SK-N-SH treated with all-trans-retinoic acid at 6 μM for 48 hours (cell line): ENCODE data around the gene GPC6.
A peak's percentile ranks its signal among the peaks of the same experiment; 100 is the strongest.

Experiments used
- ATAC-seq: fragments of 200-7000 bp; cut with Tn5 transposase; 3 replicates; pipeline ENCODE4 v1.9.1; 2020; ENCODE audit warnings: mild to moderate bottlenecking, moderate library complexity
- ARNTL ChIP-seq: fragments of 450-650 bp; formaldehyde crosslinking; IDR thresholded peaks from 2 replicates; pipeline ENCODE4 v1.5.0; 2020; ENCODE audit warnings: low read depth, mild to moderate bottlenecking, moderate library complexity, borderline replicate concordance
- BACH2 ChIP-seq: fragments of 250-450 bp; sonication (Bioruptor Pico); IDR thresholded peaks from 2 replicates; pipeline ENCODE4 v1.9.0; 2021; ENCODE audit warnings: mild to moderate bottlenecking, borderline replicate concordance
- GLIS3 ChIP-seq: fragments of 250-450 bp; sonication (Bioruptor Pico); IDR thresholded peaks from 2 replicates; pipeline ENCODE4 v1.5.0; 2020; ENCODE audit warnings: mild to moderate bottlenecking, moderate library complexity
- OSR1 ChIP-seq: fragments of 250-450 bp; sonication (Bioruptor Pico); IDR thresholded peaks from 2 replicates; pipeline ENCODE4 v1.8.0; 2022; ENCODE audit warnings: moderate library complexity, mild to moderate bottlenecking, inconsistent platforms
- SNAI2 ChIP-seq: fragments of 250-450 bp; sonication (Bioruptor Pico); IDR thresholded peaks from 2 replicates; pipeline ENCODE4 v1.5.0; 2020; ENCODE audit warnings: mild to moderate bottlenecking, moderate library complexity
- TCF4 ChIP-seq: fragments of 250-450 bp; sonication (Bioruptor Pico); IDR thresholded peaks from 2 replicates; pipeline ENCODE4 v1.8.0; 2021; ENCODE audit warnings: mild to moderate bottlenecking, moderate library complexity, borderline replicate concordance
- TOX ChIP-seq: fragments of 250-450 bp; sonication (Bioruptor Pico); IDR thresholded peaks from 2 replicates; pipeline ENCODE4 v1.8.0; 2021; ENCODE audit warnings: mild to moderate bottlenecking, moderate library complexity, borderline replicate concordance
- ZC3H10 ChIP-seq: fragments of 250-450 bp; sonication (Bioruptor Pico); IDR thresholded peaks from 2 replicates; pipeline ENCODE4 v1.5.1; 2021; ENCODE audit warnings: mild to moderate bottlenecking, moderate library complexity
- ZFP30 ChIP-seq: fragments of 450-650 bp; formaldehyde crosslinking; IDR thresholded peaks from 2 replicates; pipeline ENCODE4 v1.5.0; 2022; ENCODE audit warnings: mild to moderate bottlenecking, moderate library complexity
- ZNF70 ChIP-seq: fragments of 450-650 bp; formaldehyde crosslinking; IDR thresholded peaks from 2 replicates; pipeline ENCODE4 v1.5.0; 2020; ENCODE audit warnings: mild to moderate bottlenecking, moderate library complexity
- ZNF8 ChIP-seq: fragments of 450-650 bp; formaldehyde crosslinking; IDR thresholded peaks from 2 replicates; pipeline ENCODE4 v1.5.0; 2020; ENCODE audit warnings: mild to moderate bottlenecking, moderate library complexity
- TF ChIP-seq, protein P1 (sequence below): fragments of 250-450 bp; sonication (Bioruptor Pico); IDR thresholded peaks from 2 replicates; pipeline ENCODE4 v1.5.1; 2020; ENCODE audit warnings: low read depth, mild to moderate bottlenecking, moderate library complexity
- TF ChIP-seq, protein P2 (sequence below): fragments of 250-450 bp; sonication (Bioruptor Pico); IDR thresholded peaks from 2 replicates; pipeline ENCODE4 v1.5.0; 2020; ENCODE audit warnings: mild to moderate bottlenecking, moderate library complexity
- TF ChIP-seq, protein P3 (sequence below): fragments of 250-450 bp; sonication (Bioruptor Pico); IDR thresholded peaks from 2 replicates; pipeline ENCODE4 v1.8.0; 2020; ENCODE audit warnings: mild to moderate bottlenecking, moderate library complexity, borderline replicate concordance
- TF ChIP-seq, protein P4 (sequence below): fragments of 250-450 bp; sonication (Bioruptor Pico); IDR thresholded peaks from 2 replicates; pipeline ENCODE4 v1.5.1; 2021; ENCODE audit warnings: mild to moderate bottlenecking, moderate library complexity
- TF ChIP-seq, protein P5 (sequence below): fragments of 250-450 bp; sonication (Bioruptor Pico); IDR thresholded peaks from 2 replicates; pipeline ENCODE4 v1.8.0; 2021; ENCODE audit warnings: low read depth, mild to moderate bottlenecking, moderate library complexity, borderline replicate concordance

The GPC6 gene

DNA sequence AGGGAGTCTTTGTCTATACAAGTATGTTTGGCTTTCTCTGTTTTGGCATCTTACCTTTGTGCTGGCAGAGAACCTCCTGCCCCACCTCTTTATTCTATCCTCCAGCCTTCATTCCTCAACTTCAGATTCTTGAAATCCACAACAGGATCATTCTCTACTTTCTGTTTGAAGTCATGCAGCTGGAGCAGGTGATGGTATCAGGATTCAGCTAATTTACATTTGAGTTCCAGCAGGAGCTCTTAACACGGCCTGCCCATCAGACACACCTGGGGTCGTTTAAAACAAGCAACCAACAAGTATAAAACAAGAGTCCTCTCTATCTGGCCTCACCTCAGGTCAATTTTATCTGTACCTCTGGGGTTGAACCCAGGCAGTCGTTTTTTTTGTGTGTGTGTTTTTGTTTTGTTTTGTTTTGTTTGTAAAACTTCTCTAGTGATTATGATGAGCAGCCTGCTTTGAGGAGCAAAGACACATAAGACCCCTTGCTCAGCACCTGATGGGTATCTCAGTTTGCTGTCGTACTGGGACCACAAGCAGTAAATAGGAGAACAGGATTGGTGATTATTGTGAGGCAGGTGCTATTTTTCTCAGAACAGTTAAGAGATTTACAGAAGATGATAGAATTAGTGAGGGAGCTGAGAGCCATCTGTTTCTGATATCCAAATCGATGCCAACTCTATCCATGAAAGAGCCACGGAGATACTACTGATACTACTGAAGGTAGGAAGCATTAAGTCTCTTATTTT, 78.4 kb downstream of the GPC6 start:
- peak; percentile 44; the same call in 1 of the 3 replicates for ATAC-seq
- TF ChIP-seq, protein P1, sequence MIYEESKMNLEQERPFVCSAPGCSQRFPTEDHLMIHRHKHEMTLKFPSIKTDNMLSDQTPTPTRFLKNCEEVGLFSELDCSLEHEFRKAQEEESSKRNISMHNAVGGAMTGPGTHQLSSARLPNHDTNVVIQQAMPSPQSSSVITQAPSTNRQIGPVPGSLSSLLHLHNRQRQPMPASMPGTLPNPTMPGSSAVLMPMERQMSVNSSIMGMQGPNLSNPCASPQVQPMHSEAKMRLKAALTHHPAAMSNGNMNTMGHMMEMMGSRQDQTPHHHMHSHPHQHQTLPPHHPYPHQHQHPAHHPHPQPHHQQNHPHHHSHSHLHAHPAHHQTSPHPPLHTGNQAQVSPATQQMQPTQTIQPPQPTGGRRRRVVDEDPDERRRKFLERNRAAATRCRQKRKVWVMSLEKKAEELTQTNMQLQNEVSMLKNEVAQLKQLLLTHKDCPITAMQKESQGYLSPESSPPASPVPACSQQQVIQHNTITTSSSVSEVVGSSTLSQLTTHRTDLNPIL (CRISPR knock-in tag): no peak
- TF ChIP-seq, protein P2, sequence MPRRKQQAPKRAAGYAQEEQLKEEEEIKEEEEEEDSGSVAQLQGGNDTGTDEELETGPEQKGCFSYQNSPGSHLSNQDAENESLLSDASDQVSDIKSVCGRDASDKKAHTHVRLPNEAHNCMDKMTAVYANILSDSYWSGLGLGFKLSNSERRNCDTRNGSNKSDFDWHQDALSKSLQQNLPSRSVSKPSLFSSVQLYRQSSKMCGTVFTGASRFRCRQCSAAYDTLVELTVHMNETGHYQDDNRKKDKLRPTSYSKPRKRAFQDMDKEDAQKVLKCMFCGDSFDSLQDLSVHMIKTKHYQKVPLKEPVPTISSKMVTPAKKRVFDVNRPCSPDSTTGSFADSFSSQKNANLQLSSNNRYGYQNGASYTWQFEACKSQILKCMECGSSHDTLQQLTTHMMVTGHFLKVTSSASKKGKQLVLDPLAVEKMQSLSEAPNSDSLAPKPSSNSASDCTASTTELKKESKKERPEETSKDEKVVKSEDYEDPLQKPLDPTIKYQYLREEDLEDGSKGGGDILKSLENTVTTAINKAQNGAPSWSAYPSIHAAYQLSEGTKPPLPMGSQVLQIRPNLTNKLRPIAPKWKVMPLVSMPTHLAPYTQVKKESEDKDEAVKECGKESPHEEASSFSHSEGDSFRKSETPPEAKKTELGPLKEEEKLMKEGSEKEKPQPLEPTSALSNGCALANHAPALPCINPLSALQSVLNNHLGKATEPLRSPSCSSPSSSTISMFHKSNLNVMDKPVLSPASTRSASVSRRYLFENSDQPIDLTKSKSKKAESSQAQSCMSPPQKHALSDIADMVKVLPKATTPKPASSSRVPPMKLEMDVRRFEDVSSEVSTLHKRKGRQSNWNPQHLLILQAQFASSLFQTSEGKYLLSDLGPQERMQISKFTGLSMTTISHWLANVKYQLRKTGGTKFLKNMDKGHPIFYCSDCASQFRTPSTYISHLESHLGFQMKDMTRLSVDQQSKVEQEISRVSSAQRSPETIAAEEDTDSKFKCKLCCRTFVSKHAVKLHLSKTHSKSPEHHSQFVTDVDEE (CRISPR knock-in tag): no peak
- TF ChIP-seq, protein P3, sequence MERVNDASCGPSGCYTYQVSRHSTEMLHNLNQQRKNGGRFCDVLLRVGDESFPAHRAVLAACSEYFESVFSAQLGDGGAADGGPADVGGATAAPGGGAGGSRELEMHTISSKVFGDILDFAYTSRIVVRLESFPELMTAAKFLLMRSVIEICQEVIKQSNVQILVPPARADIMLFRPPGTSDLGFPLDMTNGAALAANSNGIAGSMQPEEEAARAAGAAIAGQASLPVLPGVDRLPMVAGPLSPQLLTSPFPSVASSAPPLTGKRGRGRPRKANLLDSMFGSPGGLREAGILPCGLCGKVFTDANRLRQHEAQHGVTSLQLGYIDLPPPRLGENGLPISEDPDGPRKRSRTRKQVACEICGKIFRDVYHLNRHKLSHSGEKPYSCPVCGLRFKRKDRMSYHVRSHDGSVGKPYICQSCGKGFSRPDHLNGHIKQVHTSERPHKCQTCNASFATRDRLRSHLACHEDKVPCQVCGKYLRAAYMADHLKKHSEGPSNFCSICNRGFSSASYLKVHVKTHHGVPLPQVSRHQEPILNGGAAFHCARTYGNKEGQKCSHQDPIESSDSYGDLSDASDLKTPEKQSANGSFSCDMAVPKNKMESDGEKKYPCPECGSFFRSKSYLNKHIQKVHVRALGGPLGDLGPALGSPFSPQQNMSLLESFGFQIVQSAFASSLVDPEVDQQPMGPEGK (CRISPR knock-in tag): no peak
- TF ChIP-seq ZFP30 (CRISPR knock-in tag): no peak
- no peak for TF ChIP-seq OSR1 (CRISPR knock-in tag)
- TF ChIP-seq, protein P4, sequence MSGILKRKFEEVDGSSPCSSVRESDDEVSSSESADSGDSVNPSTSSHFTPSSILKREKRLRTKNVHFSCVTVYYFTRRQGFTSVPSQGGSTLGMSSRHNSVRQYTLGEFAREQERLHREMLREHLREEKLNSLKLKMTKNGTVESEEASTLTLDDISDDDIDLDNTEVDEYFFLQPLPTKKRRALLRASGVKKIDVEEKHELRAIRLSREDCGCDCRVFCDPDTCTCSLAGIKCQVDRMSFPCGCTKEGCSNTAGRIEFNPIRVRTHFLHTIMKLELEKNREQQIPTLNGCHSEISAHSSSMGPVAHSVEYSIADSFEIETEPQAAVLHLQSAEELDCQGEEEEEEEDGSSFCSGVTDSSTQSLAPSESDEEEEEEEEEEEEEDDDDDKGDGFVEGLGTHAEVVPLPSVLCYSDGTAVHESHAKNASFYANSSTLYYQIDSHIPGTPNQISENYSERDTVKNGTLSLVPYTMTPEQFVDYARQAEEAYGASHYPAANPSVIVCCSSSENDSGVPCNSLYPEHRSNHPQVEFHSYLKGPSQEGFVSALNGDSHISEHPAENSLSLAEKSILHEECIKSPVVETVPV (CRISPR knock-in tag): no peak
- TF ChIP-seq BACH2 (CRISPR knock-in tag): no peak

DNA sequence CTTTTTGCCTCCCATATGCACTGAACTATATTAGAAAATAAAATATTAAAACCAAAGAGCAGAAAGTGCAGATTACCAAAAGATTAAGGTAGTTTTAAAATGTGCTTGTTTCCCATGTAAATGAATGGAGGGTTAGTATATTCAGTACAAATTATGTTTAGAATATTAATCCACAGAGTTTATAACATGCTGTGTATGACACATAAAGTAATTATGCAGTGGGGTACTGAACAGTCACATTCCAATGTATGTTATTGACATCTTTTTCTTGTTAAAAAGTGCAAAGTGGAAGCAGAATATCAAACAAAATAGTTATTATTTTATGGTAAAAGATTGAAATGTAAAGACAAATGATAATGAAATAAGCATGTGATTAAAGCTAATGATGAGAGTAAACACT, 79.3 kb downstream of the GPC6 start:
- peak; percentile 71 for ATAC-seq
- TF ChIP-seq ARNTL (CRISPR knock-in tag) (no peak), ZNF70 (CRISPR knock-in tag) (no peak), TOX (CRISPR knock-in tag) (no peak), SNAI2 (no peak), GLIS3 (no peak)
- TF ChIP-seq, protein P1 (CRISPR knock-in tag): no peak

DNA sequence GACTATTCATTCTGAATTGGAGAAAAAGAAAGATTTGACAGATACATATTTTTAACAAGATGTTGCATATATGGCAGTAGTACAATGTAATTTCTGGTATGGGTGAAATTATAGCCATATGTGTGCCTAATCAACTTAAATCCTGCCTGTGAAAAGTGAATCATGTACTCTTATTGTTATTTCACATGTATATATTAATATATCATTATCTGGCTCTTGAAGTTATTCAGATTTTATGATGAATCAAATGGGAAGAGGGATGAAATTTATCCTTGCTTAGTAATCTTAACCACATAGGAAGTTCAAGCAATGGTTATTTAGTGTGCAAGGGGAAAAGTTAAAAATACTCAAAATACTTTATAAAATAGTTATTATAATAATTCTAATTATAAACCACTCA, 80.5 kb downstream of the GPC6 start:
- no peak for ATAC-seq

More for the DNA sequence above, 80.5 kb downstream of the GPC6 start:
- TF ChIP-seq ZNF70 (CRISPR knock-in tag) (no peak), ZNF8 (CRISPR knock-in tag) (no peak), SNAI2 (no peak), TCF4 (no peak), TOX (CRISPR knock-in tag) (no peak), ZC3H10 (no peak)
- TF ChIP-seq, protein P2 (CRISPR knock-in tag): no peak
- TF ChIP-seq, protein P5, sequence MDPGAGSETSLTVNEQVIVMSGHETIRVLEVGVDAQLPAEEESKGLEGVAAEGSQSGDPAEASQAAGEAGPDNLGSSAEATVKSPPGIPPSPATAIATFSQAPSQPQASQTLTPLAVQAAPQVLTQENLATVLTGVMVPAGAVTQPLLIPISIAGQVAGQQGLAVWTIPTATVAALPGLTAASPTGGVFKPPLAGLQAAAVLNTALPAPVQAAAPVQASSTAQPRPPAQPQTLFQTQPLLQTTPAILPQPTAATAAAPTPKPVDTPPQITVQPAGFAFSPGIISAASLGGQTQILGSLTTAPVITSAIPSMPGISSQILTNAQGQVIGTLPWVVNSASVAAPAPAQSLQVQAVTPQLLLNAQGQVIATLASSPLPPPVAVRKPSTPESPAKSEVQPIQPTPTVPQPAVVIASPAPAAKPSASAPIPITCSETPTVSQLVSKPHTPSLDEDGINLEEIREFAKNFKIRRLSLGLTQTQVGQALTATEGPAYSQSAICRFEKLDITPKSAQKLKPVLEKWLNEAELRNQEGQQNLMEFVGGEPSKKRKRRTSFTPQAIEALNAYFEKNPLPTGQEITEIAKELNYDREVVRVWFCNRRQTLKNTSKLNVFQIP (CRISPR knock-in tag): no peak
- TF ChIP-seq, protein P1 (CRISPR knock-in tag): no peak
